SW480 (cell line): ENCODE data around the gene NEDD9.

Source experiments
- DNase-seq: peaks from one replicate; pipeline ENCODE4 v3.0.0-alpha.2; 2016; ENCODE audit warnings: low spot score

NEDD9 gene

DNA sequence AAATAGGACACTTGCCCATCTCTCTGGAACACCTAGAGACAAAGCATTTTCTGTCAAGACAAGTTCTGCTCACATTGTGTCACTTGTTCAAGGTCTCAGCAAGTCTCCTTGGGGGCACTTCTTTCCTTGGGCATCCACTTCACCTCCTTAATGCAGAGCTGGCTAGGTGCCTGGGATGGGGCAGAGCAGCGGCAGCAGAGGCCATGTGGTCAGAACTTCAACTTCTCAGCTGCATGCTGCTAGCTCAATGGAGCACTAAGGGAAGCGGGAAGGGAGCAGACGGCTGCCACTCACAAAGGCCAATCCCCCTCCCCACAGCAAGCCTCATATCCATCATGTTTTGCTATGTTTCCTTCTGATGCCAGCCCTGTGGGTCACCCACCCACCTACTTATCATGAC is 31.5 kb downstream of the NEDD9 start:
- no peak for DNase-seq

DNA sequence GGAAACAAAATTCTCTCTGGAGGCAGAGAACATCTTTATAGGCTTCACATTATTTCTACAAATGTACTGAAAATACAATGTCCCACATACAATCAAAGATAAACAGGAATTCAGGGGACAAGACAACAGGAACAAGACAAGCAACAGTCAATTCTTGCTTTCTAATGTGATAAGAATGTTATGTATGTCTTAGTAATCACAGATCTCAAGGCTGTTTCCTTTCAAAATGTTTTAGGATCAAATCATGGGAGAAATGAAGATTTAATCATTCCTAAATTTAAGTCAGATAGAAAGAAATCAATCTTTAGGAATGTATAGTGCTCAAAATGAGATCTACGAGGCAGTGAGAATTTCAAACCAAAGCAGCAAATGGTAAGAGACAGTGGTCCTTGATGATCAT is 32.1 kb downstream of the NEDD9 start:
- DNase-seq, result no peak

DNA sequence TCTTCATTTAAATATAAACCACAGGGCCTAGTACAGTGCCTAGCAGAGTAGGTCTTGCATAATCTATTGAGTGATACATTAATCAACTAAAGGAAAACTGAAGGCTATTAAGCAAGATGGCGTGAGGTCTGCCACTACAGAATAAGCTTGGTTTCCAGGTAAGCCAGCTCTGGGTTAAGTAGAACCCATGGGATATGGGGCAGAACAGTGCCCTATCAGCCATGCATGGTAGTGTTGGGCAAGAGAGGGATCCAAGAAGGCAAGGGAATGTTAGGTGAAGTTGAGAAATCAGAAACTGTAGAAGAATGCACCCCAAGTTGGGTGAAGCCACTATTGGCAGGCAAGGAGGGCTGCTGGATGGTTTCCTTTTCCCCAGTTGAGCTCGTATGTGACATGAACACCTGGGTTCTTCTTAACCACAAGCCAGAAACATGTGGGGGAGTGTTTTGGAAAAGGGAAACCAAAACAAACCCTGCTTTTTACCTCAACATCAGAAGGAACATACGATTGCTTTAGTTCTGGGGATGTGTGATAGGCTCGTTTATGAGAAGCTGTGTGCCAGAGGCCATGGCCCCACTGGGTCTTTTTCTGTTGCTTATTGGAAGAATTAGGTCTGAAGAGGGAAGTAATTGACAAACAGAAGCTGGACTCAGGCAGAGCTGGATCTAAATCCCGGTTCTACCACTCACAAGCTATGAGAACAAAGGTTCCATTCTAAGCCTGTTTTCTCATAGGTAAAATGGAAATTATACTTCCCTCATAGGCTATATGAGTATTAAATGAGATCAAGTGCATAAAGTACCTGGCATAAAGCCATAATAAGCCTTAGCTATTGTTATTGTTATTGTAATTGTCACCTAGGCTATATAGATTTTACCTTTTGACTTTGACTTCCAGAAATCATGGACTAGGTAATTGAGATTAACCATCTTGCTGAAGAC is 33.5 kb downstream of the NEDD9 start:
- no peak for DNase-seq

DNA sequence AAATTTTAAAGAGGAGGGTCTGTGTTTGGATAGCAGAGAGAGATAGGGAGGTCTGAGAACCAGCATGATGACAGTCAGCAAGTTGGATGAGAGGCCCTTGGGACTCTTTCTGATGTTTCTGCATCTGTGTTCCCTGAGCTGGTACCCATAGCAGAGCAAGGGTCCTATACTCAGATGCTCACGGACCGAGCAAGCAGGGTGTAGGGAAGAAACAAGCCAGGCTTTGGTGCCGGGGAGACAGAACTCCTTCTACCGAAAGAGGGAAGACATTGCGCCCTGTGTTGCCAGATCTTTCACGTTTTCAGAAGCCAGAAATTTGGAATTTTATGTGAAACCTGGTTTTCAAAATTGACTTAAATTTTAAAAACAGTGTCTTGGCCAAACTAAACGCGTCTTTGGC is 34.6 kb downstream of the NEDD9 start:
- no peak for DNase-seq

DNA sequence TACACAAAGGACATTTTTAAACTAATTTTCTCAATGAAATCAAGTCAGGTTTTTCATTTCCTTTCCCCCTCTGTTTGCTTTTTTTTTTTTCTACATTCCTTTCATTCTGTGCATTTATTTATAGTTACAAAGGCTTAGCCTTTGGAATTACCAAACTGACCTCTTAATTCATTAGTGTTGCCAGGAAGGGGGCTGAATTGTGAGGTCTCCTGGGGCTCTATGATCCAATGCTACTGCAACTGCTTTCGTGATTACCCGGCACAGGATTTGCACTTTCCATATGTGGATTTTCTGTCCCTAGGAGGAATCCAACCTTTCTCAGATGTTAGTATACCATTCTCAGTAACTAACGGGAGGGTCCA is 35.3 kb downstream of the NEDD9 start:
- no peak for DNase-seq

DNA sequence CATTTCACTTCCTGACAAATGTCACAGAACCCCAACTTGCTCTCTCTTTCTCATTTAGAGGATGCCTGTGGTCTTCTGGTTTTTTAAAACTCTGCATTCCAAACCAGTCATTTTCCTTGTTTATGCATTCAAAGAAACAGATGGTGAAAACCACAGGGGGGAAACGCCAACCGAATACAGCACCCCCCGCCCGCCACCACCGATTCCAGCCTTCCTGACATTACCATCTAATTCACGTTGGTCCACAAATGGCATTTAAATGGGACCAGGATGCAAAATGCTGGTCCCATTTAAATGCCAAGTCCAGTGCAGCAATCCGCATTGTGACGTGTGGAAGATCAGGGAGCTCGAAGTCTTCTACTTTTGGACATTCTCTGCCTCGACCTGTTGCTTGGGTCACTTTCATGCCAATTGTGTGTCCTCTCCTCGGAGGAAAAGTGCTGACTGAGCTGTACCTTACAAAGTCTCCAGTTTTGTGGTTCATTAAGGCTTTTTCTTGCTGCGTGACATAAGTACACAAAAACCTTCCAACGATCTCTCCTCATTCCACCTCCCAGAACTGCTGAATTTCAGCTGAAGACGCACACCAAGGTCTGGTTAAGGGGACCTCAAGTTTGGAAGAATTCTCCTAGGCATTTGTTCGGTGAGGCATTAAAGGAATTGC is 35.8 kb downstream of the NEDD9 start:
- no peak for DNase-seq

DNA sequence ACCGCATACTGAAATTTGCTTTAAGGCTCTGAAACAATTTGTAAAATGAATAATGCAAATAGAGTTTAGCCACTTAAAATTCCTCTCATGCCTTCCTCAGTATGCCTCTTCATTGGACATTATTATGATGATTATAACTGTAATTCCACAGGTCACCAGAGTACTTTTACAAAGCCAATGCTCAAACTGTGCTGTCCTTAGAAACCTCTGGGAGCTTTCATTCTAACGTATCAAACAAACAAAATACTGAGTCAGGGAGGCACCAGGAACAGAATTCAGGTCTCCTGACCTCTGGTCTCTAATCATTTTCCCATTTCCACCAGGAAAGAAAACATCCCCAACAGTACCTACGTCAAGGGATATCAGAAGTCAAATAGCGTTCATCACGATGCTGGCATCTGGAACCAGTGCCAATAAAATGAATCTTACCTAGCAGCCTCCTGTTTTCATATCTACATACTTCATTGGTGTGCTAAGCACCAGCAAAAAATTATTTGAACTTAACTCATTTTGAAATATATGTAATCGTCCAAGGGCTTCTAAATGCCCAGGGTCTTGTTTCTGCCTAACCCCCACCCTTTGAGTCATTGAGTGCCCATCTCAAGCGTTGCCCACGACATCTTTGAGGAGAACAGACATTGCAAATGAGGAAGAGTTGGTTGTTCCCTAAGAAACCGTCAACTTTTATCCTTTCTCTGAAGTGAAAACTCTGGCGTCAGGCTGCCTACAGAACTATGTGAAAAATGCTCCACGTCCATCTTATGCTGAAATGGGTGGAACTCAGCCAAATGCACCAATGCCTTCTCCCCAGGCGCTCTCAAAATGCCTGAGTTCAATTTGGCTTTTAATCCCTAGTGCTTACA is 37.9 kb downstream of the NEDD9 start:
- DNase-seq, result no peak

DNA sequence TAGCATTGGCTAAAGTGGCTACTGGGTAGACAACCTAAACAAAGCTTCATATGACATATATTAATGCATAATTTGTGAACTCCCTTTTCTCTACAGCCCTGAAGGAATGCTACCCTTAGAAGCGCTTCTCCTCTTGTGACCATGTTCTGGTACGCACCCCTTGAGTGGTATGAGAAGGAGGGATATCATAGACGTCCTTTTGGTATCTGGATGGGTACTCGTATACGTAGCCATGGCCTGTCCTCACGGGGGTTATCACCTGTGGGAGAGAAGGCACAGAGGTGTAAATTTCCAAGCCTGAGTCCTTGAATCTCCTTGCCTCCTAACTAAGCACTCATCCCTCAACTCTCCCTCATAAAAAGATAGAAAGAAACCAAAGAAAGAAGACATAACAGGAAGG is 39.0 kb downstream of the NEDD9 start:
- no peak for DNase-seq

DNA sequence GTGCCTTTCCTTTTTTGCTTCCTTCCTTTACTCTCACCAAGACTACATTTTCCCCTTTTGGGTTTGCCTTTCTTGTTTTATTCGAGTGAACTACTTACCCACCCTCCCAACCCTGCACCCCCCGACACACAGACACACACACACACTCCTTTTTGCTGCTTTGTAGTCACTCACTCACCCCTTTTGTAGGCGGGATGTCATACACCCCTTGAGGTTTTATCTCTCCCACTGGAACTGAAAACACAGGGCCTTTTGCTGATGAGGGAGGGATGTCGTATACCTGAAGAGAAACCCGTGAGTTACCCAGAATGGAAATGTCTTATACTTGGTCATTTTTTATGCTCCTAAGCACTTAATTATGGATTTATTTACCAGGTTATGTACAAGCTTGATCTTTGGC is 40.3 kb downstream of the NEDD9 start:
- no peak for DNase-seq

DNA sequence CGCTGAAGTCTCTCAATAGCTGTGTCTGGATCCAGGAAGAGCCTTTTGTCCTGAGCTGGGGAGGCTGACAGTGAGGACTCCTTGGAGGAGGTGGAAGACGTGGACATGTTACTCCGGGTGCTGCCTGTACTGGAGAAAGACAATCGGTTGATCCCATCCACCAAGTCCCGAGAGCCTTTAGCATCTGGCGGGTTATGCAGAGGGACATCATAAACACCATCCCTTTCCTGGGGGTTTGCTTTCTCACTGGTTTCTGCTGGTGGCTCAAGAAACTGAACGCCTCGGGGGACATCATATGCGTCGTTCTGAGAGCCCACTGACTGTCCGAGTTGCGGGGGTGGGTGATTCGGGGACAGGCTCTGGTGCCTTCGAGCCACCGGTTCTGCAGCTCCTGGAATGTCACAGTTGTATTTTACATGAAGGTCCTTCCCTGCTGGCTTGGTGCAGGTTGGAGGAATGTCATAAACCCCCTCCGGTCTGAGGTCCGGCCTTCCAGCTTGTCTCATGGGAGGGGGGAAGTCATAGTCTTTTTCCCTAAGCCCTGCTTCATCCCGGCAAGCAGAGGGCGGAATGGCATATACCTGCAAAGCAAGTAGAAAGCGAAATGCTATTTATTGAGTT is 41.7 kb downstream of the NEDD9 start:
- DNase-seq, result no peak

DNA sequence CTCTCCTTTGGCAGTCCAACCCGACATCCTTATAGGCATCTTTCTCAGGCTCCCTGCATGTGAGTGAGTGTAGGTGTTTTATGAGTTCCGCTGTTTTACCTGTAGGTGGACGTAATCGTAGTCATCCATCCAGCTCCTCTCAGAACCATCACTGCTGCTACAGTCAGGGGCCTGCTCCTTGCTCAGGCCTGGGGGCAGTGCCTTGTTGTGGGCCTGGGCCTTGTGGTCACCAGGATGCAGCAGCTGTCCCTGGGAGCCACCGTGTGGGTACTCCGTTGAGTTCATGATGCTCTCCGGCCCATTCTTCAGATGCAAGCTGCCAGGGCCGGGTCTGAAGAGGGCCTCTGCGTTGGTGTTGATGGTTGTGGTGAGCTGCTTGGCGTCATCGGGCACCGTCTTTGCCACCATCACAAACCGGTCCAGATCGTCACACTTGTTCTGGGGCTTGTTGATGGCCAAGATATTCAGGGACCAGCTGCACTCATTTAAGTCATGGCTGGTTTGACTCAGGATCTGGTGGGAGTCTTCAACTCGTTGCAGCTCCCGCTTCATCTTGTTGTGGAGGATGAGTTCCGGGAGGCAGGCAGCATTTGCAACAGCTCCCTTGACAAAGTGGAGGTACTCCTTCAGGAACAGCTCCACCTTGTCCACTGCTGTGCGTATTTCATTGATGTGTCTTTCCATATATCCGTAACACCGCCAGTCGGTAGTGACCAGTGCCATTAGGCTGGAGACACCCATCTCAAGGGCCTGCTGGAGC is 42.4 kb downstream of the NEDD9 start:
- DNase-seq, result no peak

DNA sequence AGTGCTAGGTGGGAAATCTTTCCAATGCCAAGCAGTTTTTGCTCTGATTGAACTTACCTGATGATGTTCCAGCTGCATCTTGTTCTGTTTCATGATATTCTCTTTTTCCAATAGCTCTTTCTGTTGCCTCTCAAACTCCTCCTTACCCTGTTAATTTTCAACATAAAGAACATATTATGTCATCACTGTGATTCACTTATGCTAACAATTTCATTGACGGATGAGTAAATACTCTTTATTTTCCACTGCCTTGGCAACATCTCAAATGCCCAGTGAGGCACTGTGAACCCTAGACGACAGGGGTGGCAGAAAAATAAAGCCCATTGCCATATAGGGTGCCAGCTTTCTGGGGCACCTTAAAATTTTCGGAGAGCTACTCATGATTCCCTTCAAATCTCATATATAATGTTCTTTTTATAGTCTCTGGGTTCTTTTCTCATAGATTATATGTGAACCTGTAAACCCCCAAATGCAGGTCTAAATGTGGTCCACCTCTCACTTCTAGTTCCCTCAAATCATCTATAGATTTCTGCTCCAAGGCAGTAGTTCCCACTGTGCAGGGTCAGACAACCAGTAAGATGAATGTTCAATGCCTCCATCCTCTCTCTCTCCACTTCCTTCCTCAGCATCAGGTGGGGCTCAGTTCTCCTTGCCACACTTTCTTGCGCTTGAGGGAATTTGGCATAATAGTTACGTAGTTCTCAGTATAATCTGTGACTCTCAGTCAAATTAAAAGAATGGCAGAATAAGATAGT is 44.1 kb downstream of the NEDD9 start:
- DNase-seq, result no peak

DNA sequence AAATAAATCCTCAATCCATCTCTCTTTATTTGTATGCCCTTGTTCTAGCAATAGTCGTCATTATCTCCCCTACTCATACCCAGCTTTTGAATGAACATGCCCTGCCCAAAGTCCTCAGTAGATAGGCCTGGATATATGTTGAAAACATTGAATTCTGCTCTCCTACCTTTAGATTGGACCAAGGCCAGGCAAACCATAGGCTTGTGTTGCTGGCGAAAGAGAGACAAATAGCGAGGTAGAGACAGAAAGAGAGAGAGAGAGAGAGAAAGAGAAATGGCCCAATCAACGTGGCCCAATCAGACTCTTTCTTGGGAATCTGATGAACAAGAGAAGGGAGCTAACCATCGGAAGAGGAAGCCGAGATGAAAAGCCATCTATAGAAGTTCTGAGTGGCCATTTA is 45.2 kb downstream of the NEDD9 start:
- no peak for DNase-seq

DNA sequence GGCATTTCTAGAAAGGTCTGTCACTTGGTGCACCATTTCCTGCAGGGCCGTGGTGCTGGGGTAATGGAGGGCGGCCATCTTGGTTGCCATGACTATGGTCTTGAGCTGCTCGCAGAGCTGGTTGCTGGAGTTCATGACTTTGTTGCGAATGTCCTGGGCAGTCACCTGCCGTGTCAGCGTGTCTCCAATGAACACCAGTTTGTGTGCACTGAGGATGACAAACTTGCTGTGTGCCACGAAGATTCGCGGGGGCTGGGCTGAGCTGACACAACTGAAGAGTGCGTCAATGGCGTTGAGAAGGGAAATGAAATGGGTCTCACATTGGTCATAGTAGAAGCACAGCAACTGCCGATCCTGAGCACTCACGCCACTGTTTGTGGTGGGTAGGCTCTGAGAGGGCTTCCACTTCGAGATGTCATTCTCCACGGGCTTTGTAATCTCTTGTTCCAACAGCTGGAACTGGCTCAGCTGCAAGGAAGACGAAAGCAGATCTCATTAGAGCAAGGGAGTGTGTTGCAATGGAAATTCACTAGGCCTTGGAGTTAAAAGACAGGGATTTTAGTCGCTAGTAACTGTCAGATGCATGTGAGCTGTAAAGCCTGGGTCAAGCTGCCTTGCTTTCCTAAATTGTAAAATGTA is 47.1 kb downstream of the NEDD9 start:
- no peak for DNase-seq

DNA sequence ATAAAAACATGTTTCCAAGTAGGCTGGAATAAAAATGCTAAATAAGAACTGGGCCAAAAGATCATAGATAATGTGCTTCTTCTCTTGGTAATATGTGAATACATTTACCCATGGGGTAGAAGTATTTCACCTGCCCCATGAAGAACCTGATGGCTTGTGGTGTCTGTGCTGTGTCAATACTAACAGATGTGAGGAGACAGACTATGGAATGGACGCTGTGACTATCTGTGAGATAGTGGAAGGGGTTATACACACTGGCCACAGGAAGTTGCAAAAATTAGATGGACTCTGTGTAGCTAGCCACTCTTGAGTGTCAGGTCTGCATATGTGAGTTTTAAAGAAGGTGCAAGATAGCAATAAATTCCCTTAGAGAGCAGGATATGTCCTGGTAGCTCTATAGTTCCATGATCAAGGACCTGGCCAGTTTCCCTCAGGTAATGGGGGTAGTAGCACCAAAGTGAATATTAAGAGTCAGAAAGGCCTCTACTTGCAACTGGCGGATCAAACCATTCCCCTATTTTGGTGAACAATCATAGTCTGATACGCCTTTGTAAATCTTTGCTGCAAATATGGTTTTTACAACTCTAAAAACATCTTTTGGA is 48.6 kb downstream of the NEDD9 start:
- DNase-seq, result no peak

DNA sequence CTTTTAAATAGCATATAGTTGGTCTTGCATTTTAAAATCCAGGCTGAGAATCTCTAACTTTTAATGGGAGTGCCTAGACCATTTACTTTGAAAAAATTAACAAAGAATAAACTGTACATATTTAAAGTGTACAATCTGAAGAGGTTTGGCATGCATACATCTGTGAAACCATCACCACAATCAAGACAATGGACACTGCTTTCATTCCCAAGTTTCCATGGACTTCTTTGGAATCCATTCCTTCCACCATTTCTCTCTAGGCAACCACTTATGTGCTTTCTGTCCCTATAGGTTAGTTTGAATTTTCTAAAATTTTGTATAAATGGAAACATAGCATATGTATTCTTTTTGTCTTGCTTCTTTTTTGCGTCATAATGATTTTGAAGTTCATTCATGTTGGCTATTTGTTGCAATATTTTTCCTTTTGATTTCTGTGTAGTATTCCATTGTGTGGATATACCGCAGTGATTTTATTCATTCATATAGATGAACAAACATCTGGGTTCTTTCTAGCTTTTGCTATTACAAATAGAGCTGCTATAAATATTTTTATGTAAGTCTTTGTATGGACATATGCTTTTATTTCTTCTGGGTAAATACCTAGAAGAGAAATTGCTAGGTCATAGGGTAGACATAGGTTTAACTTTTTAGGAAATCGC is 50.9 kb downstream of the NEDD9 start:
- no peak for DNase-seq

DNA sequence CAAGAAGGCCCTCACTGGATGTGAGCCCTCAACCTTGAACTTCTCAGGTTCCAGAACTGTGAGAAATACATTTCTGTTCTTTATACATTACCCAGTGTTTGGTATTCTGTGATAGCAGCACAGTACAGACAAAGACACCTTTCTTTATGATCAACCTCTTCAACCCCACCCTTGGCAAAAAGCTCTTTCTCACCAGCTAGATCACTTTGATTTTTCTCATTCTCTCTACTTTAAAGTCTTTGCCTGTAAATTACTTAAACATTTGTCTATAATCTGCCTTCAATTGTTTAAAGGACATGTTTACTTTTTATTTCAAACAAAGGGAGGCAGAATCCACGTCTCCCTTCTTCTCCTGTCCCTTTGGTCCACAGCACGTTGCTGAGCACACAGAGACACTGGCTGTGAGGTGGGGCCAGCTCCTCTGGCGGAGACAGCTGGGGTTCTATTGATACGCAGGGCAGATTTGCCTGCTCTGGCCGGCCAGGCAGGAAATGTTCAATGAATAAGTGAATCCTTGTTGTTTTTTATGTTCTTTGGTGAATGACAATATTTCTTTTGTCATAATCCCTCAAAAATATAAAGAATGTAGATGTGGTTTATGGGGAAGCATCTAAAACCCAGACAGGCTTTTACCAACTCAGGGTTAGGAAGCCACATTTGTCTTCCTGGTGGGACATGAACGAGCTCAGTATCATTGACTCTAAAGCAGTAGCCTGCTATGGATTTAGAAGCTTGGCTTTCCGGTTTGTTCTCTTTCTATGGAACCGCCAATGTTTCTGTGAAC is 52.9 kb downstream of the NEDD9 start:
- DNase-seq, result no peak

DNA sequence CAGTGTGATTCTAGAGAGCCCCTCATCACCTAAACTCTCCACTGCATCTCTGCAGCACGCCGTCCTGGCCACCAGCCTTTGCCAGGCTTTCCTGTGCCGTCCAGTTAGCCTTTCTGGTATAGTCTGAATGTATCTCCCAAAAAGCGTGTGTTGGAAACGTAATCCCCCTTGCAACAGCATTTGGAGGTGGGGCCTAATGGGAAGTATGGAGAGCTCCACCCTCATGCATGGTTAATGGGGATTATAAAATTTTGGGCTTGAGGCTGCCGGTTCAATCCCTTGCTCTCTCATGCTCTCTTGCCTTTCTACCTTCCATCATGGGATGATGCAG is 53.4 kb downstream of the NEDD9 start:
- no peak for DNase-seq

DNA sequence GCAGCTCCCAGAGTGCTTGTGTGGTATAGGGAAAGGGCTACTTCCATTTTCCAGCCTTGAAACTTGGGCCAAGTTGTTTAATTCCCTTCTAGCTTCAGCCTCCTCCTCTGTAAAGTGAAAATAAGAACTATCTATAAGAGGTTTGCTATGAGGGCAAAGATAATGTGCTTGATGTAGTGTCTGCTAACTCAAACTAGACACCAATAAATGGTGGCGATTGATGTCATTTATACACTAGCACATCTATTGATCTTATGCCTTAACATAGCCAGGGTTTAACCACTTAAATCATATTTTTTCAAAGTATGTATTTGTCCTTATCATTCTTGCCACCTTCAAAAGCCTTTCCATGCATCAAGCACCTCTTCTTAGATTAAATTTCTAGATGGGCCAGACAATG is 55.2 kb downstream of the NEDD9 start:
- no peak for DNase-seq
